ENCODE results near the gene LRRC57. TPM values are rescaled to one million over a fixed set of nuclear protein-coding genes. Genes with fewer than 3 reads are reported as not detected.

LRRC57 gene
- total RNA-seq, 2 donors from 2014 or later: 14.6 to 19.3 TPM

DNA sequence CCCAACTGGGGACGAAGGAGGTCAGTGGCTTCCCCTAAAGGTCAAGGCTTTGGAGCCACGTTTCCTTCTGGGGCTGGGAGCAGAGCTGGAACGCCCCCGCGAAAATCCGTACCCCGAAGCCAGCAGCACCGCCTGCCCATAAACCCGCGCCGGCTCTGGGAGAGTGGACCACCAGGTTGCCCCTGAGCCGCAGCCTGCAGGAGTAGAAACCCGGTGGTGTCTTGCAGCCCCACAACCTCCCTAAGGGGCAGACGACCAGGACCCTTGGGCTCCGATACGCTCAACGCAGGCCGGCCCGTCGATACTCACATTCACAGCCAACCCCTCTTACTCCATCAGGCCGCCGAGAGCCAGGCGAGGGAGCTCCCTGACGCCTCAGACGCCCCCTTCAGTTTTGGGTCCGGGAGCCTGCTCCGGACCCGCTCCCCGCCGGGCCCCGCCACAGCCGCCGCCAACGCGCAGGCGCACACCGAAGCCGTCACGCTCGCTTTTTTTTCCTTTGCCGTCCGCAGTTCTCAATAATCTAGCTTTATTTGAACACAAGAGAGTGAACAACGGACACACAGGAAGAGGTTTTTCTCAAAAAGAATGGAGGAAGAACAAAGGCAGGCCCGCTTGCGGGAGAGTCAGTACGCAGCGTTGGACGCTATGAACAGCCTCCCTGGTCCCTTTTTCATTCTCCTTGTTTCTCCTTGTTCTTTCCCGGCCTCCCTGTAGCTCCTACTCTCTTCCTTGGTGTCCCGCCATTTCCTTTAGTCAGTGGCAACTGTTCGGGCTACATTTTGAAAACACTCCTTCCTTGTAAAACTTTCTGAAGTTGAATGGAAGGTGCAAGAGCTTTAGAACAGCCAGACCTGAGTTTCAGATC lies 57.7 kb downstream of the LRRC57 start, which contains the start of gene ZNF106:
ZNF106 (minus strand) TSS at position 471 of the 868 bp plus-strand sequence. CDS start 18,852 bp downstream, outside the sequence.
- Histone ChIP-seq H3K27ac (ENCODE audit: low read depth, low read length) (peak within 1 kb of the TSS; percentile 96), H3K9me3 (ENCODE audit: control insufficient read depth, low read length) (no peaks in the 10 kb centered on the region), H3K36me3 (ENCODE audit: control insufficient read depth, insufficient read depth, low read length) (no peaks in the 10 kb centered on the region), H3K4me1 (ENCODE audit: control insufficient read depth, insufficient read depth, low read length) (no peaks in the 10 kb centered on the region), H3K4me3 (ENCODE audit: low read length) (peak within 1 kb of the TSS; percentile 99), H3K27me3 (ENCODE audit: control insufficient read depth, insufficient read depth, low read length, poor library complexity, severe bottlenecking) (no peaks in the 10 kb centered on the region), H3K9ac (ENCODE audit: extremely low read depth, low read length, poor library complexity, severe bottlenecking) (peak within 1 kb of the TSS; percentile 95)
- H3K9me3 Mint-ChIP-seq: no peaks in the 10 kb centered on the region
- peak within 1 kb of the TSS; percentile 95 for H3K4me3 Mint-ChIP-seq
- peaks cover 6% of the 10 kb centered on the region for H3K4me1 Mint-ChIP-seq
- H3K36me3 Mint-ChIP-seq (ENCODE audit: low read depth): peaks cover 5% of the 10 kb centered on the region
- peak within 1 kb of the TSS; percentile 99 for H3K27ac Mint-ChIP-seq
- TF ChIP-seq, protein P1, sequence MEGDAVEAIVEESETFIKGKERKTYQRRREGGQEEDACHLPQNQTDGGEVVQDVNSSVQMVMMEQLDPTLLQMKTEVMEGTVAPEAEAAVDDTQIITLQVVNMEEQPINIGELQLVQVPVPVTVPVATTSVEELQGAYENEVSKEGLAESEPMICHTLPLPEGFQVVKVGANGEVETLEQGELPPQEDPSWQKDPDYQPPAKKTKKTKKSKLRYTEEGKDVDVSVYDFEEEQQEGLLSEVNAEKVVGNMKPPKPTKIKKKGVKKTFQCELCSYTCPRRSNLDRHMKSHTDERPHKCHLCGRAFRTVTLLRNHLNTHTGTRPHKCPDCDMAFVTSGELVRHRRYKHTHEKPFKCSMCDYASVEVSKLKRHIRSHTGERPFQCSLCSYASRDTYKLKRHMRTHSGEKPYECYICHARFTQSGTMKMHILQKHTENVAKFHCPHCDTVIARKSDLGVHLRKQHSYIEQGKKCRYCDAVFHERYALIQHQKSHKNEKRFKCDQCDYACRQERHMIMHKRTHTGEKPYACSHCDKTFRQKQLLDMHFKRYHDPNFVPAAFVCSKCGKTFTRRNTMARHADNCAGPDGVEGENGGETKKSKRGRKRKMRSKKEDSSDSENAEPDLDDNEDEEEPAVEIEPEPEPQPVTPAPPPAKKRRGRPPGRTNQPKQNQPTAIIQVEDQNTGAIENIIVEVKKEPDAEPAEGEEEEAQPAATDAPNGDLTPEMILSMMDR (conservative IDR thresholded peaks at IDR 0.05): peak; percentile 51
- H3K27me3 Mint-ChIP-seq (ENCODE audit: insufficient read depth): no peaks in the 10 kb centered on the region
- WGBS, 2 experiments (ENCODE audit: insufficient coverage in 1 of 2, insufficient read length in 1 of 2): 2 to 4% methylated on average over 32 to 51 of the region's 51 CpGs
- peak; percentile 97 for DNase-seq

GRCh38 chr15:42490291-42490670 lies 58.3 kb downstream of the LRRC57 start:
- H3K36me3 Mint-ChIP-seq (ENCODE audit: low read depth): peaks cover 5% of the 10 kb centered on the region
- Histone ChIP-seq H3K4me1 (ENCODE audit: control insufficient read depth, insufficient read depth, low read length) (no peaks in the 10 kb centered on the region), H3K27me3 (ENCODE audit: control insufficient read depth, insufficient read depth, low read length, poor library complexity, severe bottlenecking) (no peaks in the 10 kb centered on the region), H3K27ac (ENCODE audit: low read depth, low read length) (peak overlapping the region; percentile 55), H3K9ac (ENCODE audit: extremely low read depth, low read length, poor library complexity, severe bottlenecking) (peak overlapping the region; percentile 95), H3K9me3 (ENCODE audit: control insufficient read depth, low read length) (no peaks in the 10 kb centered on the region), H3K36me3 (ENCODE audit: control insufficient read depth, insufficient read depth, low read length) (no peaks in the 10 kb centered on the region), H3K4me3 (ENCODE audit: low read length) (peak overlapping the region; percentile 99)
- H3K27ac Mint-ChIP-seq: peak overlapping the region; percentile 99
- H3K4me3 Mint-ChIP-seq: peak overlapping the region; percentile 95
- H3K9me3 Mint-ChIP-seq: no peaks in the 10 kb centered on the region
- H3K27me3 Mint-ChIP-seq (ENCODE audit: insufficient read depth): no peaks in the 10 kb centered on the region
- WGBS, 2 experiments (ENCODE audit: insufficient coverage in 1 of 2, insufficient read length in 1 of 2): 0 to 16% methylated on average over 4 to 9 of the region's 11 CpGs
- TF ChIP-seq, protein P1 (conservative IDR thresholded peaks at IDR 0.05): no peak
- peaks cover 5% of the 10 kb centered on the region for H3K4me1 Mint-ChIP-seq
- DNase-seq: no peak

Other genes starting within 250 kb of the LRRC57 start
- gene CAPN3, start 189.3 kb downstream of the LRRC57 start, total RNA-seq: 1 to 10 TPM in 1 of 2 donors, under 1 TPM in 1; 0.77 to 1.5 TPM
- 10 to 100 TPM; 42.1 to 46.2 TPM for gene ZNF106, start 57.7 kb downstream of the LRRC57 start, total RNA-seq
- gene SNAP23, start 53.2 kb downstream of the LRRC57 start, total RNA-seq: 10 to 100 TPM; 62.0 to 68.8 TPM
- 10 to 100 TPM; 32.9 to 34.4 TPM for gene HAUS2, start within 50 bp of the LRRC57 start, total RNA-seq
- gene STARD9, start 26.8 kb upstream of the LRRC57 start, total RNA-seq: 1 to 10 TPM in 1 of 2 donors, under 1 TPM in 1; 0.97 to 2.9 TPM
- 10 to 100 TPM; 26.5 to 38.2 TPM for gene CDAN1, start 188.3 kb upstream of the LRRC57 start, total RNA-seq